Panc1 (cell line): ENCODE data around the gene SCART1.

Experiments used
- CTCF ChIP-seq: fragments of 450-650 bp; IDR thresholded peaks from 2 replicates; pipeline ENCODE4 v1.5.1; 2017; ENCODE audit warnings: mild to moderate bottlenecking
- POLR2AphosphoS5 ChIP-seq: IDR thresholded peaks from 2 replicates; pipeline ENCODE4 v1.6.1; 2012; ENCODE audit warnings: mild to moderate bottlenecking, low read depth, low read length, moderate library complexity
- REST ChIP-seq, 2 experiments: IDR thresholded peaks; 2 replicates each; pipeline ENCODE4 v1.6.1; 2011 to 2012; ENCODE audit warnings: low read depth in 2 of 2, control low read depth in 1 of 2, low read length in 1 of 2, mild to moderate bottlenecking in 1 of 2, moderate library complexity in 1 of 2; ENCODE audit not compliant: insufficient read depth in 1 of 2

- no peak for TF ChIP-seq CTCF
- TF ChIP-seq REST (IDR thresholded peaks at IDR 0.05; ENCODE audit: insufficient read depth in 1 of 2, low read depth in 2 of 2, low read length in 1 of 2): no peak
- TF ChIP-seq POLR2AphosphoS5: no peak
These were observed 19.5 kb downstream of the SCART1 start for GRCh38 chr10:133473270-133473669.
